HepG2 (cell line): ENCODE results near the gene GATC. TPM values are rescaled to one million over a fixed set of nuclear protein-coding genes. Genes with fewer than 3 reads are reported as not detected.

Experiments
- ATAC-seq: fragments of 200-7000 bp; cut with Tn5 transposase; 3 replicates; pipeline ENCODE4 v1.9.1; 2020; ENCODE audit warnings: mild to moderate bottlenecking, moderate library complexity
- BruUV-seq: library from RNA; stranded (reverse); fragments of 400-500 nt; replicated peaks from 2 replicates; lab custom pipeline; 2021; lab: Mats Ljungman, UMichigan
- CTCF ChIA-PET: fragments of 300-600 bp; formaldehyde crosslinking; extraction: SDS; loops from one replicate; lab custom pipeline; 2021; ENCODE audit warnings: low total read pairs, inconsistent platforms, low intra/inter-chr PET ratio; lab: Yijun Ruan, JAX
- POLR2A ChIA-PET: fragments of 350-600 bp; sonication (Branson Sonifier 250); formaldehyde crosslinking; loops from one replicate; lab custom pipeline; 2020; ENCODE audit warnings: antibody characterized with exemption, inconsistent platforms; lab: Yijun Ruan, JAX
- DNase-seq: peaks from one replicate; pipeline ENCODE4 v3.0.0-alpha.2; 2015; ENCODE audit warnings: low spot score
- FAIRE-seq: peaks from 3 replicates; lab custom pipeline; 2011; peaks lifted over from hg19 to GRCh38; lab: Jason Lieb, UNC
- H2AFZ ChIP-seq: one replicate; pipeline ENCODE4 v1.6.1; 2011; ENCODE audit warnings: low read length, inconsistent platforms
- H3K27ac ChIP-seq: fragments of 300-600 bp; 3 replicates; pipeline ENCODE4 v1.8.0; 2011; ENCODE audit warnings: mixed run types, mild to moderate bottlenecking, mixed read lengths, low read length, inconsistent platforms; ENCODE audit not compliant: insufficient read depth; ENCODE audit errors: extremely low read length
- H3K27me3 ChIP-seq, 2 experiments: fragments of 200-600 bp in 1 of 2; 2 replicates in 1 of 2; 3 replicates in 1 of 2; pipeline versions ENCODE4 v1.6.0 to v1.8.0; 2011; ENCODE audit warnings: low read length in 2 of 2, mild to moderate bottlenecking in 2 of 2, moderate library complexity in 2 of 2, inconsistent platforms in 1 of 2; ENCODE audit not compliant: insufficient read depth in 2 of 2, control insufficient read depth in 1 of 2
- H3K36me3 ChIP-seq, 2 experiments: fragments of 200-600 bp in 1 of 2; replicated peaks in 1 of 2; 2 replicates in 1 of 2; 3 replicates in 1 of 2; pipeline versions ENCODE4 v1.5.1 to v1.8.0; 2011; ENCODE audit warnings: low read length in 2 of 2, inconsistent platforms in 1 of 2; ENCODE audit not compliant: insufficient read depth in 2 of 2, control insufficient read depth in 1 of 2
- H3K4me1 ChIP-seq: 2 replicates; pipeline ENCODE4 v1.5.1; 2012; ENCODE audit warnings: low read length, inconsistent platforms; ENCODE audit not compliant: insufficient read depth
- H3K4me2 ChIP-seq: 2 replicates; pipeline ENCODE4 v1.6.0; 2011; ENCODE audit warnings: low read depth, low read length, inconsistent platforms
- H3K4me3 ChIP-seq, 3 experiments: fragments of 200-600 bp in 1 of 3; sonication (generic), shearing (Covaris generic) in 1 of 3; replicated peaks in 1 of 3; 2 replicates each; pipeline ENCODE4 v1.5.1; 2011 to 2016; ENCODE audit warnings: low read length in 3 of 3, inconsistent platforms in 2 of 3, low read depth in 2 of 3, mild to moderate bottlenecking in 2 of 3, control low read depth in 1 of 3, mixed read lengths in 1 of 3; ENCODE audit not compliant: insufficient read depth in 1 of 3
- H3K79me2 ChIP-seq: one replicate; pipeline ENCODE4 v1.6.1; 2011; ENCODE audit warnings: low read length, inconsistent platforms; ENCODE audit not compliant: insufficient read depth
- H3K9ac ChIP-seq: 2 replicates; pipeline ENCODE4 v1.6.0; 2011; ENCODE audit warnings: mild to moderate bottlenecking, low read depth, low read length, inconsistent platforms; ENCODE audit not compliant: insufficient read depth
- H3K9me3 ChIP-seq: 2 replicates; pipeline ENCODE4 v1.5.1; 2012; ENCODE audit warnings: mild to moderate bottlenecking, low read length
- H4K20me1 ChIP-seq: 2 replicates; pipeline ENCODE4 v1.6.0; 2011; ENCODE audit warnings: inconsistent platforms, mild to moderate bottlenecking, low read length, moderate library complexity; ENCODE audit not compliant: insufficient read depth
- EEA1 ChIP-seq: sonication (generic); formaldehyde crosslinking; IDR thresholded peaks from 2 replicates; pipeline ENCODE4 v1.5.1; 2020; ENCODE audit warnings: mild to moderate bottlenecking, missing genetic modification reagents, borderline replicate concordance
- MAFG ChIP-seq: sonication (generic); formaldehyde crosslinking; IDR thresholded peaks from 2 replicates; pipeline ENCODE4 v1.5.1; 2020; ENCODE audit warnings: mild to moderate bottlenecking, missing genetic modification reagents
- SALL1 ChIP-seq: sonication (generic); formaldehyde crosslinking; IDR thresholded peaks from 2 replicates; pipeline ENCODE4 v1.8.0; 2022; ENCODE audit warnings: mild to moderate bottlenecking, missing genetic modification reagents
- SMAD1 ChIP-seq: sonication (generic); formaldehyde crosslinking; IDR thresholded peaks from 2 replicates; pipeline ENCODE4 v1.4.0; 2020; ENCODE audit warnings: missing genetic modification reagents, low read depth, mild to moderate bottlenecking, borderline replicate concordance
- WGBS: methylation state at CpG from one replicate; pipeline ENCODE4 v1.1.6; 2017; ENCODE audit warnings: low lambda C conversion rate; 5-methylcytosine and 5-hydroxymethylcytosine counted together
- in situ Hi-C: cut with HindIII; loops from 2 replicates; pipeline ENCODE4 v1.10.0; 2017; ENCODE audit warnings: low pct_unique_long_range_greater_than_20kb; ENCODE audit not compliant: extremely low pct_ligation_motif_present
- intact Hi-C: fragments of 100-400 bp; cut with micrococcal nuclease; formaldehyde crosslinking; loops from one replicate; pipeline ENCODE4 v1.10.0; 2022; ENCODE audit not compliant: unreplicated experiment
- polyA plus RNA-seq, 8 experiments: library from polyadenylated mRNA; depleted of rRNA in 3 of 8; stranded (reverse) in 7 of 8; unstranded in 1 of 8; fragments of >200 nt; fragmentation: Illumina TruSeq in 4 of 8; extraction: Trizol in 4 of 8; gene quantifications; 2 replicates each; pipeline versions ENCODE4 v1.2.1 to v1.2.3, GENCODE V29; 2011 to 2016; ENCODE audit warnings: low read depth in 4 of 8, missing spikeins in 1 of 8, mixed read lengths in 1 of 8; ENCODE audit not compliant: insufficient read depth in 1 of 8
- total RNA-seq, 5 experiments: library from RNA; depleted of rRNA; stranded (reverse); fragments of >200 nt; fragmentation: Illumina TruSeq; extraction: Trizol; gene quantifications; 2 replicates each; pipeline ENCODE4 v1.2.3, GENCODE V29; 2016; ENCODE audit warnings: low read depth in 1 of 5
- TF ChIP-seq, protein P1 (sequence below): sonication (generic); formaldehyde crosslinking; IDR thresholded peaks from 2 replicates; pipeline ENCODE4 v1.8.1; 2023; ENCODE audit warnings: mild to moderate bottlenecking, missing genetic modification reagents, borderline replicate concordance
- TF ChIP-seq, protein P2 (sequence below): sonication (generic); formaldehyde crosslinking; conservative IDR thresholded peaks from 2 replicates; pipeline ENCODE4 v1.4.0; 2020; ENCODE audit warnings: missing genetic modification reagents

Gene GATC
- total and polyA plus RNA-seq, 2 of the 13 experiments (the other 11 are each of a cell fraction or from before 2014, with no cell fraction given): 17.7 to 29.7 TPM

DNA sequence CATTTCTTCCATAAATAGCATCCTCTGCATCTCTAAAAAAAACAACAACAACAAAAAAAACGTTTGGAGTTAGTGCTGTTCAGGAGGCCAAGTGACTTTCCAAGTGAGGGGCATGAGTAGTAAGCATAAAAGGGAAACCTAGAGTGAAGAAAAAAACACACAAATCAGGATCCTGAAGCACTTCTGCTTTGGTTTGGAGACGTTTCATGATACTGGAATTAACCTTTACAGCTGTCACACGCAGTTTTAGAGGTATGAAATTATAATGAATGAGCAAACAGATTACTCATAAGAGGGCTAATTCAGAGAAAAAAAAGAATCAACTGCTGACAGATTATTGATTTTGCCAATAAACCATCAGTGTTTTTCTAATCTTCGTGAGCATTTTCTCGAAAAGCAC, 19.5 kb downstream of the GATC start:
- Histone ChIP-seq H3K27ac (no peak overlapping the region), H3K4me3 (no peak overlapping the region), H4K20me1 (peaks cover 30% of the 10 kb centered on the region), H3K79me2 (peaks cover 40% of the 10 kb centered on the region), H3K27me3 (no peaks in the 10 kb centered on the region; a peak in 1 of 5 replicates), H3K36me3 (peaks cover 18 to 56% of the 10 kb centered on the region in 2 experiments), H3K9ac (no peak overlapping the region), H3K9me3 (no peaks in the 10 kb centered on the region), H2AFZ (no peak overlapping the region), H3K4me2 (no peak overlapping the region), H3K4me1 (peaks cover 29% of the 10 kb centered on the region)
- no peak for ATAC-seq
- no peak for FAIRE-seq
- BruUV-seq: no TSS peak
- WGBS: 79% methylated on average over 5 of the region's 5 CpGs
- in situ Hi-C loops: no loop called here
- TF ChIP-seq, protein P1, sequence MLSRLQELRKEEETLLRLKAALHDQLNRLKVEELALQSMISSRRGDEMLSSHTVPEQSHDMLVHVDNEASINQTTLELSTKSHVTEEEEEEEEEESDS (CRISPR knock-in tag): no peak
- no peak for TF ChIP-seq SMAD1 (CRISPR knock-in tag)
- TF ChIP-seq MAFG (CRISPR knock-in tag): no peak
- no peak for TF ChIP-seq EEA1 (CRISPR knock-in tag)
- TF ChIP-seq, protein P2, sequence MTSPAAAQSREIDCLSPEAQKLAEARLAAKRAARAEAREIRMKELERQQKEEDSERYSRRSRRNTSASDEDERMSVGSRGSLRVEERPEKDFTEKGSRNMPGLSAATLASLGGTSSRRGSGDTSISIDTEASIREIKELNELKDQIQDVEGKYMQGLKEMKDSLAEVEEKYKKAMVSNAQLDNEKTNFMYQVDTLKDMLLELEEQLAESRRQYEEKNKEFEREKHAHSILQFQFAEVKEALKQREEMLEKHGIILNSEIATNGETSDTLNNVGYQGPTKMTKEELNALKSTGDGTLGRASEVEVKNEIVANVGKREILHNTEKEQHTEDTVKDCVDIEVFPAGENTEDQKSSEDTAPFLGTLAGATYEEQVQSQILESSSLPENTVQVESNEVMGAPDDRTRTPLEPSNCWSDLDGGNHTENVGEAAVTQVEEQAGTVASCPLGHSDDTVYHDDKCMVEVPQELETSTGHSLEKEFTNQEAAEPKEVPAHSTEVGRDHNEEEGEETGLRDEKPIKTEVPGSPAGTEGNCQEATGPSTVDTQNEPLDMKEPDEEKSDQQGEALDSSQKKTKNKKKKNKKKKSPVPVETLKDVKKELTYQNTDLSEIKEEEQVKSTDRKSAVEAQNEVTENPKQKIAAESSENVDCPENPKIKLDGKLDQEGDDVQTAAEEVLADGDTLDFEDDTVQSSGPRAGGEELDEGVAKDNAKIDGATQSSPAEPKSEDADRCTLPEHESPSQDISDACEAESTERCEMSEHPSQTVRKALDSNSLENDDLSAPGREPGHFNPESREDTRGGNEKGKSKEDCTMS (CRISPR knock-in tag): no peak
- no peak for TF ChIP-seq SALL1 (CRISPR knock-in tag)
- CTCF ChIA-PET: interaction anchor here (0.9 kb wide), 1 partner anchor 109 kb away, joined by 3 read pairs; no protein-coding TSS in a partner anchor
- POLR2A ChIA-PET: interaction anchor here (1.7 to 1.9 kb wide), 2 partner anchors 8 to 9 kb away, joined by 6 read pairs; no protein-coding TSS in a partner anchor
- intact Hi-C loops: loop anchor here (2.0 kb wide), 1 partner anchor 27 kb away; the partner anchor contains the start of gene COX6A1
- no peak for DNase-seq
